ENCODE measurements around the gene CCDC78. TPM values are rescaled to one million over a fixed set of nuclear protein-coding genes. Genes with fewer than 3 reads are reported as not detected.

The CCDC78 gene
- total and polyA plus RNA-seq, 2 of the 13 experiments (the other 11 are each of a cell fraction or from before 2014, with no cell fraction given) = 0.53 to 1.5 TPM

- no peak for TF ChIP-seq NR2F1 (CRISPR knock-in tag; IDR thresholded peaks at IDR 0.05)
- TF ChIP-seq SMAD1 (CRISPR knock-in tag; IDR thresholded peaks at IDR 0.05; ENCODE audit: borderline replicate concordance, low read depth) = peak; percentile 26; the same call in 1 of the 2 replicates
- TF ChIP-seq JUND (CRISPR knock-in tag; IDR thresholded peaks at IDR 0.05) = no peak
- 0 out of 4 replicates have a peak, but pooled peaks of 1 of the 2 experiments have one; percentile 3 for TF ChIP-seq REST (IDR thresholded peaks at IDR 0.05; ENCODE audit: borderline replicate concordance in 1 of 2, low read depth in 1 of 2, low read length in 2 of 2)
- peak; percentile 56 for TF ChIP-seq TAF1 (CRISPR knock-in tag; IDR thresholded peaks at IDR 0.05)
- no peak for TF ChIP-seq ZNF143 (CRISPR knock-in tag; IDR thresholded peaks at IDR 0.05)
- 0 out of 2 replicates have a peak, but pooled peaks have one; percentile 15 for TF ChIP-seq HMG20B (CRISPR knock-in tag; conservative IDR thresholded peaks at IDR 0.05)
- peak; percentile 82 for TF ChIP-seq GABPB1 (CRISPR knock-in tag; IDR thresholded peaks at IDR 0.05)
- TF ChIP-seq AGO1 (IDR thresholded peaks at IDR 0.05; ENCODE audit: low read depth, low read length, poor library complexity, severe bottlenecking) = peak; percentile 29
- peak; percentile 24; the same call in 1 of the 2 replicates for TF ChIP-seq RXRB (CRISPR knock-in tag; IDR thresholded peaks at IDR 0.05; ENCODE audit: borderline replicate concordance)
- no peak for TF ChIP-seq ZNF34 (CRISPR knock-in tag; IDR thresholded peaks at IDR 0.05; ENCODE audit: borderline replicate concordance)
- 0 out of 2 replicates have a peak, but pooled peaks have one; percentile 32 for TF ChIP-seq ZNF790 (CRISPR knock-in tag; IDR thresholded peaks at IDR 0.05; ENCODE audit: borderline replicate concordance)
- TF ChIP-seq ZNF317 (CRISPR knock-in tag; IDR thresholded peaks at IDR 0.05) = peak; percentile 46; the same call in 1 of the 2 replicates
- 0 out of 2 replicates have a peak, but pooled peaks have one; percentile 65 for TF ChIP-seq WIZ (CRISPR knock-in tag; IDR thresholded peaks at IDR 0.05)
- TF ChIP-seq ASH2L (IDR thresholded peaks at IDR 0.05; ENCODE audit: insufficient read length, low read depth, low read length) = peak; percentile 27
- TF ChIP-seq ATF7-NPFF (CRISPR knock-in tag; IDR thresholded peaks at IDR 0.05; ENCODE audit: low read depth) = peak; percentile 71
- peak; percentile 42 for TF ChIP-seq KAT8 (CRISPR knock-in tag; IDR thresholded peaks at IDR 0.05)
- no peak for TF ChIP-seq TOPORS (CRISPR knock-in tag; IDR thresholded peaks at IDR 0.05)
- TF ChIP-seq RBM39 (IDR thresholded peaks at IDR 0.05; ENCODE audit: low read depth, low read length, poor library complexity, severe bottlenecking) = peak; percentile 11
- TF ChIP-seq ZFY (CRISPR knock-in tag; IDR thresholded peaks at IDR 0.05) = peak; percentile 58
- TF ChIP-seq ZNF274 (CRISPR knock-in tag; IDR thresholded peaks at IDR 0.05) = peak; percentile 31; the same call in 1 of the 2 replicates
- TF ChIP-seq ZNF260 (CRISPR knock-in tag; IDR thresholded peaks at IDR 0.05; ENCODE audit: borderline replicate concordance, low read depth) = 0 out of 2 replicates have a peak, but pooled peaks have one; percentile 26
- peak; percentile 54; the same call in 1 of the 2 replicates for TF ChIP-seq ZNF547 (CRISPR knock-in tag; IDR thresholded peaks at IDR 0.05)
- TF ChIP-seq ZNF33B (CRISPR knock-in tag; IDR thresholded peaks at IDR 0.05) = peak; percentile 45; the same call in 1 of the 2 replicates
- TF ChIP-seq SP4 (CRISPR knock-in tag; IDR thresholded peaks at IDR 0.05) = peak; percentile 82
- TF ChIP-seq ZNF607 (CRISPR knock-in tag; IDR thresholded peaks at IDR 0.05; ENCODE audit: borderline replicate concordance) = 0 out of 2 replicates have a peak, but pooled peaks have one; percentile 12
Measured at GRCh38 chr16:678858-679813, 47.1 kb downstream of the CCDC78 start (continued).
